Measurements from ENCODE around the gene KLF11. TPM values are rescaled to one million over a fixed set of nuclear protein-coding genes. Genes with fewer than 3 reads are reported as not detected.

Gene KLF11
- polyA plus RNA-seq, 1 donor from 2014 or later = 5.7 TPM

- Histone ChIP-seq H3K4me2 (ENCODE audit: low read length) (no peak overlapping the region), H3K36me3 (ENCODE audit: insufficient read depth, low read length) (no peaks in the 10 kb centered on the region), H3K79me2 (replicated peaks; ENCODE audit: insufficient read depth, low read length) (no peaks in the 10 kb centered on the region), H3K9ac (ENCODE audit: low read length) (no peak overlapping the region), H3K4me3 (ENCODE audit: low read length) (no peak overlapping the region), H3F3A (ENCODE audit: insufficient read depth, low read length, poor library complexity, severe bottlenecking) (no peaks in the 10 kb centered on the region), H3K9me3 (ENCODE audit: low read length) (no peaks in the 10 kb centered on the region), H2AFZ (ENCODE audit: low read depth, low read length) (no peak overlapping the region), H3K9me2 (ENCODE audit: insufficient read depth, low read length) (no peaks in the 10 kb centered on the region), H4K20me1 (ENCODE audit: insufficient read depth) (no peaks in the 10 kb centered on the region), H3K27me3 (ENCODE audit: insufficient read depth, low read depth, low read length) (no peaks in the 10 kb centered on the region), H3K27ac (ENCODE audit: low read length) (no peak overlapping the region)
- TF ChIP-seq SMC3 (conservative IDR thresholded peaks at IDR 0.05; ENCODE audit: poor library complexity) = peak; percentile 80
- peak; percentile 79 for TF ChIP-seq RAD21 (conservative IDR thresholded peaks at IDR 0.05)
- TF ChIP-seq EZH2 (IDR thresholded peaks at IDR 0.05; ENCODE audit: borderline replicate concordance, insufficient read depth, low read length, poor library complexity, severe bottlenecking) = no peak
- peak; percentile 81 for TF ChIP-seq CTCF (IDR thresholded peaks at IDR 0.05; ENCODE audit: poor library complexity, severe bottlenecking)
These were observed 5.3 kb downstream of the KLF11 start for GRCh38 chr2:10048501-10049171.

- H4K20me1 ChIP-seq (ENCODE audit: insufficient read depth) = no peaks in the 10 kb centered on the region
- no peaks in the 10 kb centered on the region for H3K36me3 ChIP-seq (ENCODE audit: insufficient read depth, low read length)
- H3K9me3 ChIP-seq (ENCODE audit: low read length) = no peaks in the 10 kb centered on the region
- H3K9ac ChIP-seq (ENCODE audit: low read length) = no peak overlapping the region
- H3K4me2 ChIP-seq (ENCODE audit: low read length) = no peak overlapping the region
- no peak overlapping the region for H2AFZ ChIP-seq (ENCODE audit: low read depth, low read length)
- no peaks in the 10 kb centered on the region for H3K79me2 ChIP-seq (replicated peaks; ENCODE audit: insufficient read depth, low read length)
- H3K9me2 ChIP-seq (ENCODE audit: insufficient read depth, low read length) = no peaks in the 10 kb centered on the region
- no peaks in the 10 kb centered on the region for H3K27me3 ChIP-seq (ENCODE audit: insufficient read depth, low read depth, low read length)
- no peak overlapping the region for H3K27ac ChIP-seq (ENCODE audit: low read length)
- no peaks in the 10 kb centered on the region for H3F3A ChIP-seq (ENCODE audit: insufficient read depth, low read length, poor library complexity, severe bottlenecking)
- no peak overlapping the region for H3K4me3 ChIP-seq (ENCODE audit: low read length)
- TF ChIP-seq REST (IDR thresholded peaks at IDR 0.05; ENCODE audit: borderline replicate concordance) (no peak), POLR2AphosphoS5 (IDR thresholded peaks at IDR 0.05) (no peak), EP300 (conservative IDR thresholded peaks at IDR 0.05; ENCODE audit: poor library complexity, severe bottlenecking) (no peak), TAF1 (IDR thresholded peaks at IDR 0.05; ENCODE audit: low read depth) (no peak), SMC3 (conservative IDR thresholded peaks at IDR 0.05; ENCODE audit: poor library complexity) (no peak), EZH2 (IDR thresholded peaks at IDR 0.05; ENCODE audit: borderline replicate concordance, insufficient read depth, low read length, poor library complexity, severe bottlenecking) (no peak), CTCF (IDR thresholded peaks at IDR 0.05; ENCODE audit: poor library complexity, severe bottlenecking) (no peak), MXI1 (conservative IDR thresholded peaks at IDR 0.05; ENCODE audit: poor library complexity, severe bottlenecking) (no peak), RAD21 (conservative IDR thresholded peaks at IDR 0.05) (no peak)
These were observed 8.9 kb downstream of the KLF11 start for GRCh38 chr2:10052216-10052615.
